Astrocyte (in vitro differentiated cells and primary cell): ENCODE data around the gene POLR1E. TPM values are rescaled to one million over a fixed set of nuclear protein-coding genes. Genes with fewer than 3 reads are reported as not detected.

Source experiments
- DNase-seq: peaks from one replicate; pipeline ENCODE4 v3.0.0-alpha.2; 2010; ENCODE audit warnings: low read depth
- FAIRE-seq: peaks from 2 replicates; lab custom pipeline; 2011; peaks lifted over from hg19 to GRCh38; lab: Jason Lieb, UNC
- H2AFZ ChIP-seq: 2 replicates; pipeline ENCODE4 v1.6.0; 2012; ENCODE audit warnings: low read depth, low read length, inconsistent platforms
- H3K27ac ChIP-seq: 2 replicates; pipeline ENCODE4 v1.5.1; 2011; ENCODE audit warnings: low read depth, low read length, inconsistent platforms
- H3K27me3 ChIP-seq: 2 replicates; pipeline ENCODE4 v1.6.0; 2011; ENCODE audit warnings: low read length, inconsistent platforms; ENCODE audit not compliant: insufficient read depth
- H3K36me3 ChIP-seq: 2 replicates; pipeline ENCODE4 v1.5.1; 2011; ENCODE audit warnings: low read length, inconsistent platforms; ENCODE audit not compliant: insufficient read depth
- H3K4me1 ChIP-seq: 2 replicates; pipeline ENCODE4 v1.5.1; 2011; ENCODE audit warnings: low read length, inconsistent platforms; ENCODE audit not compliant: insufficient read depth
- H3K4me2 ChIP-seq: 2 replicates; pipeline ENCODE4 v1.6.0; 2012; ENCODE audit warnings: low read length, inconsistent platforms
- H3K4me3 ChIP-seq: 2 replicates; pipeline ENCODE4 v1.5.1; 2011; ENCODE audit warnings: low read depth, mild to moderate bottlenecking, low read length, inconsistent platforms; ENCODE audit not compliant: insufficient read depth
- H3K79me2 ChIP-seq: 2 replicates; pipeline ENCODE4 v1.6.0; 2012; ENCODE audit warnings: mild to moderate bottlenecking, low read length, inconsistent platforms; ENCODE audit not compliant: insufficient read depth
- H3K9ac ChIP-seq: 2 replicates; pipeline ENCODE4 v1.6.0; 2012; ENCODE audit warnings: mild to moderate bottlenecking, low read length, inconsistent platforms
- H3K9me3 ChIP-seq: 2 replicates; pipeline ENCODE4 v1.5.1; 2012; ENCODE audit warnings: low read depth, mild to moderate bottlenecking, low read length, inconsistent platforms; ENCODE audit not compliant: insufficient read depth
- H4K20me1 ChIP-seq: 2 replicates; pipeline ENCODE4 v1.6.0; 2012; ENCODE audit warnings: low read length, inconsistent platforms; ENCODE audit not compliant: insufficient read depth
- H3K27ac Mint-ChIP-seq: one replicate; pipeline ENCODE4 v1.8.0; 2021; ENCODE audit warnings: mild to moderate bottlenecking, mixed read lengths; ENCODE audit not compliant: unreplicated experiment
- H3K27me3 Mint-ChIP-seq: one replicate; pipeline ENCODE4 v1.8.0; 2021; ENCODE audit warnings: low read depth, mixed read lengths; ENCODE audit not compliant: unreplicated experiment
- H3K36me3 Mint-ChIP-seq: one replicate; pipeline ENCODE4 v1.8.0; 2021; ENCODE audit warnings: low read depth, mixed read lengths; ENCODE audit not compliant: unreplicated experiment
- H3K4me1 Mint-ChIP-seq: one replicate; pipeline ENCODE4 v1.8.0; 2021; ENCODE audit warnings: low read depth, mixed read lengths; ENCODE audit not compliant: unreplicated experiment
- H3K4me3 Mint-ChIP-seq: one replicate; pipeline ENCODE4 v1.8.0; 2021; ENCODE audit warnings: mild to moderate bottlenecking, moderate library complexity, mixed read lengths; ENCODE audit not compliant: unreplicated experiment
- H3K9me3 Mint-ChIP-seq: one replicate; pipeline ENCODE4 v1.8.0; 2021; ENCODE audit warnings: mild to moderate bottlenecking, mixed read lengths; ENCODE audit not compliant: unreplicated experiment
- EZH2 ChIP-seq: IDR thresholded peaks from 2 replicates; pipeline ENCODE4 v1.6.1; 2012; ENCODE audit warnings: mild to moderate bottlenecking, low read length, inconsistent platforms; ENCODE audit not compliant: insufficient read depth
- total RNA-seq: library from RNA; stranded (reverse); gene quantifications from 2 replicates; pipeline ENCODE4 v1.2.1, GENCODE V29; 2021
- TF ChIP-seq, protein P1 (sequence below): IDR thresholded peaks from 2 replicates; pipeline ENCODE4 v1.5.1; 2011; ENCODE audit warnings: low read depth, mild to moderate bottlenecking, inconsistent platforms, low read length, moderate library complexity; ENCODE audit not compliant: insufficient read depth

The POLR1E gene
- total RNA-seq, 1 donor from 2014 or later = 23.2 TPM

DNA sequence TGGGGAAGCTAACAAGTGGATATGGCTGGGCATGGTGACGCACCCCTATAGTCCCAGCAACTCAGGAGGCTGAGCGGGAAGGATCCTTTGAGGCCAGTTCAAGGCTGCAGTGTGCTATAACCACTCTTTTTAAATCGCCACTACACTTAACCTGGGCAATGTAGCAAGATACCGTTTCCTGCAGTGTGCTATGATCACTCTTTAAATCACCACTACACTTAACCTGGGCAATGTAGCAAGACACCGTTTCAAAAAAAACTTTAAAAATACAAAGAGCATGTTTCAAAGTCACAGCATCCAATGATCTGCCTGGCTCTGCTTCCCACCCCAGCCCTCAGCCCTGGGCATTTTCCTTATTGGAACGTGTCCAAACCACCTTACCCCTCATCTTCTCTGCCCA is 48.7 kb upstream of the POLR1E start:
- Histone ChIP-seq H2AFZ (no peak overlapping the region), H4K20me1 (peaks cover 88% of the 10 kb centered on the region), H3K27ac (no peak overlapping the region), H3K4me2 (no peak overlapping the region), H3K36me3 (peaks cover 49% of the 10 kb centered on the region), H3K9me3 (no peaks in the 10 kb centered on the region), H3K4me1 (peaks cover 5% of the 10 kb centered on the region), H3K27me3 (no peaks in the 10 kb centered on the region), H3K9ac (no peak overlapping the region), H3K79me2 (peaks cover 25% of the 10 kb centered on the region), H3K4me3 (no peak overlapping the region)
- no peak for FAIRE-seq
- DNase-seq = no peak
- H3K4me1 Mint-ChIP-seq = peaks cover 15% of the 10 kb centered on the region
- no peak overlapping the region for H3K4me3 Mint-ChIP-seq
- H3K36me3 Mint-ChIP-seq = peaks cover 32% of the 10 kb centered on the region
- H3K9me3 Mint-ChIP-seq = no peaks in the 10 kb centered on the region
- no peaks in the 10 kb centered on the region for H3K27me3 Mint-ChIP-seq
- TF ChIP-seq EZH2 = no peak
- TF ChIP-seq, protein P1, sequence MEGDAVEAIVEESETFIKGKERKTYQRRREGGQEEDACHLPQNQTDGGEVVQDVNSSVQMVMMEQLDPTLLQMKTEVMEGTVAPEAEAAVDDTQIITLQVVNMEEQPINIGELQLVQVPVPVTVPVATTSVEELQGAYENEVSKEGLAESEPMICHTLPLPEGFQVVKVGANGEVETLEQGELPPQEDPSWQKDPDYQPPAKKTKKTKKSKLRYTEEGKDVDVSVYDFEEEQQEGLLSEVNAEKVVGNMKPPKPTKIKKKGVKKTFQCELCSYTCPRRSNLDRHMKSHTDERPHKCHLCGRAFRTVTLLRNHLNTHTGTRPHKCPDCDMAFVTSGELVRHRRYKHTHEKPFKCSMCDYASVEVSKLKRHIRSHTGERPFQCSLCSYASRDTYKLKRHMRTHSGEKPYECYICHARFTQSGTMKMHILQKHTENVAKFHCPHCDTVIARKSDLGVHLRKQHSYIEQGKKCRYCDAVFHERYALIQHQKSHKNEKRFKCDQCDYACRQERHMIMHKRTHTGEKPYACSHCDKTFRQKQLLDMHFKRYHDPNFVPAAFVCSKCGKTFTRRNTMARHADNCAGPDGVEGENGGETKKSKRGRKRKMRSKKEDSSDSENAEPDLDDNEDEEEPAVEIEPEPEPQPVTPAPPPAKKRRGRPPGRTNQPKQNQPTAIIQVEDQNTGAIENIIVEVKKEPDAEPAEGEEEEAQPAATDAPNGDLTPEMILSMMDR = no peak
- H3K27ac Mint-ChIP-seq = no peak overlapping the region

DNA sequence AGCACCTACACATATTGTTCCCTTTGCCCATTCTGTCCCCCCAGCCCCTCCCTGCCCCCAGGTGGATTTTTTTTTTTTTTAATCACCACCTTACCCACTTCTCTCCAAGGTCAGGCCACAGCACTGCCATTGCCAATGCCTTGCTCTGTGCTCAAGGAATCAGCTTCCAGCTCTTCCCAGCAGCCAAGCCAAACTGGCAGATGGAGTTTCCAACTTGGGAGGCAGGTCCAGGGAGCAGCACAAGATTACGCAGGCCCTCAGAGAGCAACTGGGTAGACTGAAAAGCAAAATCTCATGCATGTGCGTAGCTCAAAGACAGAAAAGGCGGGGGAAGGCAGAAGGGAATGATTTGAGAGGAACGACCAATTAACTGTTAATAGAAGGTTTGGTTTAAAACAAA is 48.1 kb upstream of the POLR1E start:
- Histone ChIP-seq H3K27me3 (no peaks in the 10 kb centered on the region), H3K9me3 (no peaks in the 10 kb centered on the region), H4K20me1 (peaks cover 92% of the 10 kb centered on the region), H3K27ac (no peak overlapping the region), H3K36me3 (peaks cover 53% of the 10 kb centered on the region), H3K79me2 (peaks cover 30% of the 10 kb centered on the region), H2AFZ (no peak overlapping the region), H3K4me3 (no peak overlapping the region), H3K4me1 (peaks cover 5% of the 10 kb centered on the region), H3K4me2 (no peak overlapping the region), H3K9ac (no peak overlapping the region)
- Mint-ChIP-seq H3K36me3 (peaks cover 32% of the 10 kb centered on the region), H3K27ac (no peak overlapping the region), H3K27me3 (no peaks in the 10 kb centered on the region), H3K9me3 (no peaks in the 10 kb centered on the region), H3K4me3 (no peak overlapping the region), H3K4me1 (peaks cover 17% of the 10 kb centered on the region)
- FAIRE-seq (no peak), DNase-seq (no peak)
- TF ChIP-seq, protein P1 = no peak
- TF ChIP-seq EZH2 = no peak

DNA sequence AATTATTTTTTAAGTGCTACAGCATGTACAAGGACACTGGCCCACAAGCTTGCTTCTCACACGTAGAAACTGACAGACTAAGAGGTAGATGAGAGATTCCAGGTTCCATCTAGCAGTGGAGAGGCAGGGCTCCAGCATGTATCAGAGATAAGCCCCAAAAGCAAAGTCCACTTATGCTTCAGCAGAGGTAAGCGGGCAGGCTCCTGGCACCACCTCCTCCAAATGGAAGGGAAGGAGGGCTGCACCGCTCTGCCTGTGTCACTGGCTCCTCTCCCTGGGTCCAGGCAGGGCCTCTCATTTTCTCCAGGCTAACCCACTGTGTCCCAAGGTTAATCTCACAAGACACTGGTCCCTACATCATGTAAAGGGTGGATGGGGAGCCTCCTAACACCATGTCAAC is 47.4 kb upstream of the POLR1E start:
- Mint-ChIP-seq H3K4me1 (peaks cover 17% of the 10 kb centered on the region), H3K27me3 (no peaks in the 10 kb centered on the region), H3K4me3 (no peak overlapping the region), H3K36me3 (peaks cover 32% of the 10 kb centered on the region), H3K27ac (no peak overlapping the region), H3K9me3 (no peaks in the 10 kb centered on the region)
- peaks cover 94% of the 10 kb centered on the region for H4K20me1 ChIP-seq
- H3K27me3 ChIP-seq = no peaks in the 10 kb centered on the region
- H3K4me3 ChIP-seq = no peak overlapping the region
- peaks cover 30% of the 10 kb centered on the region for H3K79me2 ChIP-seq
- no peaks in the 10 kb centered on the region for H3K9me3 ChIP-seq
- DNase-seq (no peak), FAIRE-seq (no peak)
- H3K27ac ChIP-seq = no peak overlapping the region
- no peak overlapping the region for H3K9ac ChIP-seq
- peaks cover 5% of the 10 kb centered on the region for H3K4me1 ChIP-seq
- TF ChIP-seq, protein P1 = no peak
- no peak for TF ChIP-seq EZH2
- H3K36me3 ChIP-seq = peaks cover 50% of the 10 kb centered on the region
- no peak overlapping the region for H2AFZ ChIP-seq
- H3K4me2 ChIP-seq = no peak overlapping the region
